ENCODE results near the gene CTH. TPM values are rescaled to one million over a fixed set of nuclear protein-coding genes. Genes with fewer than 3 reads are reported as not detected.
"Not testable (repeated sequence)": the region's sequence is repeated elsewhere in the genome, so short reads cannot be mapped to it uniquely, and the experiment has no call there.

CTH gene
- total RNA-seq: 1 to 10 TPM; 1.5 to 2.7 (median 1.8) TPM
- 1 to 10 TPM; 2.2 to 3.4 TPM for polyA plus RNA-seq
- long read RNA-seq, donor 1, partial matches to known transcripts: 0 of 1 reads
- long read RNA-seq, donor 1, other reads (novel, unspliced or antisense): 0 of 1 reads
- long read RNA-seq, donor 2, partial matches to known transcripts: 1 of 3 reads
- long read RNA-seq, donor 2, other reads (novel, unspliced or antisense): 1 of 3 reads
- long read RNA-seq, donor 3, partial matches to known transcripts: 0 of 1 reads
- long read RNA-seq, donor 3, other reads (novel, unspliced or antisense): 0 of 1 reads

DNA sequence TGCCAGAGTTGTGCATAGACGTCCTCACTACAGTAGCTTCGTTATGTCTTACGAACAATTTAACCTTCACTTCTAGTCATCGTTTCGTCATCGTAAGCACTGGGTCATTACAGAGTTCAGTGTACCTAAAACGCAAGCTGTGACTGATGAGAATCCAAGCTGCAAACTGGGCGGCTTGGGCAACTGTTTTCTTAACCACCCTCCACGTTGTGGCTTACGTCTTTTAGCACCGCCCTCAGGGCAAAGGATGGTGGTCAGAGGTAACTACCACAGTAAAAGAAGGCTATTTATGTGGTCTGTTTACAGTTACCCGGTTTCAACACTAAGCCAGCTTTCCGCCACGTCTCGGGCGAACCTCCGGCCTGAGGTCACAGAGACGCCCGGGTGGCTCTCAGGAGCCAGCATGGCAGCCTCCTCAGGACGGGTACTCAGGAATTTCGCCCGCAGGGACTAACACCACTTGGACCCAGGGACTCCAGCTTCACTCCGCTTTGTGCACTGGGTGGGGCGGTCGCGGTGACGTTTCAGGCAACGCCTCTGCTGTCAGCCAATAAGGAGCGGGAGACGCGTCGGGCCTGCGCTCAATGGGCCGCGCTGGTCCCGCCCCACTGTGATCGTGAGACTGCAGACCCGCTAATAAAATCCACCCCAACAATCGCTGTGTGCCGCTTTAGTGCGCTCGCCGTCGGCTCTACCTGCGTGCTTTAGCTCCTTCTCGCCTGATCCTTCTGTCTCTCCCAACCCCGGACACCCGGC lies at the start of gene CTH:
Gene CTH (plus strand): TSS at position 665 of the 756 bp plus-strand sequence. CDS start 148 bp downstream, outside the sequence.
- Histone ChIP-seq H3K4me3 (peak within 1 kb of the TSS; percentile 46 to 79 (median 72)), H3K4me1 (peaks cover 0 to 24% (median 19%) of the 10 kb centered on the region in 9 donors), H3K27me3 (peaks cover 0 to 3% (median 0%) of the 10 kb centered on the region in 7 donors), H3K36me3 (peaks cover 0 to 2% (median 0%) of the 10 kb centered on the region in 9 donors), H3K9me3 (no peaks in the 10 kb centered on the region), H3K27ac (peak within 1 kb of the TSS; percentile 81 to 97 (median 90))
- DNase-seq: peak; percentile 96
- 0% methylated on average over 48 of the region's 48 CpGs for WGBS, 2 donors
- TF ChIP-seq, protein P1, sequence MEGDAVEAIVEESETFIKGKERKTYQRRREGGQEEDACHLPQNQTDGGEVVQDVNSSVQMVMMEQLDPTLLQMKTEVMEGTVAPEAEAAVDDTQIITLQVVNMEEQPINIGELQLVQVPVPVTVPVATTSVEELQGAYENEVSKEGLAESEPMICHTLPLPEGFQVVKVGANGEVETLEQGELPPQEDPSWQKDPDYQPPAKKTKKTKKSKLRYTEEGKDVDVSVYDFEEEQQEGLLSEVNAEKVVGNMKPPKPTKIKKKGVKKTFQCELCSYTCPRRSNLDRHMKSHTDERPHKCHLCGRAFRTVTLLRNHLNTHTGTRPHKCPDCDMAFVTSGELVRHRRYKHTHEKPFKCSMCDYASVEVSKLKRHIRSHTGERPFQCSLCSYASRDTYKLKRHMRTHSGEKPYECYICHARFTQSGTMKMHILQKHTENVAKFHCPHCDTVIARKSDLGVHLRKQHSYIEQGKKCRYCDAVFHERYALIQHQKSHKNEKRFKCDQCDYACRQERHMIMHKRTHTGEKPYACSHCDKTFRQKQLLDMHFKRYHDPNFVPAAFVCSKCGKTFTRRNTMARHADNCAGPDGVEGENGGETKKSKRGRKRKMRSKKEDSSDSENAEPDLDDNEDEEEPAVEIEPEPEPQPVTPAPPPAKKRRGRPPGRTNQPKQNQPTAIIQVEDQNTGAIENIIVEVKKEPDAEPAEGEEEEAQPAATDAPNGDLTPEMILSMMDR (IDR thresholded peaks at IDR 0.05): no peak
- peak; percentile 100 for ATAC-seq
- intact Hi-C loops (cut with DNase I): loop anchor here in 7 of 10 donors (2.0 to 10.0 kb wide), 6 partner anchors 53 to 278 kb away; partner anchors contain the start of genes ANKRD13C (in 4 of the 7) and LRRC40 (in 2 of the 7)

DNA sequence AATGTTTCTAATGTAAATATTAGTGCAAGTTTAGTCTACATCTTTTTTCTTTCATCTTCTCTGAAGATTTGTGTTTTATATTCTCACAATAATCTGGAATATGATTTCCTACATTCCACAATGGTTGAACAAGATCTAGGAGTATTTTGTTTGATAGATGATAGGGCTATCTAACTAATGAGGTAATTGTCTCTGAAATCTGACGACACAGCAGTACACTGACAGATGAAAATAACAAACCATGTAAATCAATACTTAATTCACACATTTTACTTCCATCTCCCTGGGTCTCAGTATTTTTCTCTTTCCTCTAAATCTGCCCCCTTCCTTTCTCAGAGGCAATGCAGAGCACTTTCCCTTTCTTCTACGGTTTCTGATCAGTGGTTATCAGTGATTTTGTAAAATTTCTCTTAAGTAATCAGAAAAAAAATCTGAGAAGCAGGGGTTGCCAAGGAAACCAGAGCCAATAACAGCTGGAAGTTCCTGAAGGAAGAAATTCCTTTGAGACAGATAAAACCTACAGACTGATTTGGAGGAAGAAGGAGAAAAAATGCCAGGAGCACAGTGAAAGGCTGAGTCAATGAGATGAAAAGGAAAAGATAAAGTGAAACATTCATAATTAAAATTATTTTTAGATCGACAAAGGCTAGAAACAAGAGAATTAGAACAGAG lies 49.2 kb upstream of the CTH start:
- Histone ChIP-seq H3K9me3 (no peaks in the 10 kb centered on the region), H3K27ac (no peak overlapping the region), H3K27me3 (no peaks in the 10 kb centered on the region), H3K4me1 (no peaks in the 10 kb centered on the region), H3K4me3 (no peak overlapping the region), H3K36me3 (peaks cover 0 to 5% (median 0%) of the 10 kb centered on the region in 9 donors)
- TF ChIP-seq, protein P1 (IDR thresholded peaks at IDR 0.05): no peak
- DNase-seq (no peak), ATAC-seq (no peak)
- intact Hi-C loops (cut with DNase I): no loop called here
- 50 to 61% methylated on average over 3 of the region's 3 CpGs for WGBS, 2 donors

- no peaks in the 10 kb centered on the region for H3K9me3 ChIP-seq
- H3K27me3 ChIP-seq: no peaks in the 10 kb centered on the region
- no peak for ATAC-seq
- no peak overlapping the region for H3K27ac ChIP-seq
- H3K4me3 ChIP-seq: no peak overlapping the region
- TF ChIP-seq, protein P1 (IDR thresholded peaks at IDR 0.05): no peak
- H3K36me3 ChIP-seq: peaks cover 0 to 25% (median 0%) of the 10 kb centered on the region in 9 donors
- intact Hi-C loops (cut with DNase I): no loop called here
- DNase-seq: no peak
- no peaks in the 10 kb centered on the region for H3K4me1 ChIP-seq
- WGBS, 2 donors: 76 to 78% methylated on average over 3 of the region's 3 CpGs
Observed at GRCh38 chr1:70364439-70364838, 46.6 kb upstream of the CTH start.

DNA sequence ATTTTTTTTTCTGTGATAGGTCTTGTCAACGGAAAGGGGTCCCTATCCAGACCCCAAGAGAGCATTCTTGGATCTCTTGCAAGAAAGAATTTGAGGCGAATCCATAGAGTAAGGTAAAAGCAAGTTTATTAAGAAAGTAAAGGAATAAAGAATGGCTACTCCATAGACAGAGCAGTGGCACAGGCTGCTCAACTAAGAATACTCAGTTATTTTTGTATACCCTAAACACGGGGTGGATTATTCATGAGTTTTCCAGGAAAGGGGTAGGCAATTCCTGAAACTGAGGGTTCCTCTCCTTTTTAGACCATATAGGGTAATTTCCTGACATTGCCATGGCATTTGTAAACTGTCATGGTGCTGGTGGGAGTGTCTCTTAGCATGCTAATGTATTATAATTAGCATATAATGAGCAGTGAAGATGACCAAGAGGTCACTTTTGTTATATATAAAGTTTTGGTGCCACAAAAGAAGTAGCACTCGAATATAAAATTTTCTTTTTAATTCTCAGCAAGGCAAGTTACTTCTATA lies 44.6 kb upstream of the CTH start:
- H3K27ac ChIP-seq; H3K4me3 ChIP-seq; H3K4me1 ChIP-seq; H3K9me3 ChIP-seq; DNase-seq; H3K27me3 ChIP-seq; ATAC-seq; intact Hi-C loops (cut with DNase I): not testable (repeated sequence)
- 89 to 91% methylated on average over 4 of the region's 4 CpGs for WGBS, 2 donors
- peaks cover 0 to 31% (median 0%) of the 10 kb centered on the region in 9 donors for H3K36me3 ChIP-seq

- WGBS, 2 donors: 91 to 96% methylated on average over 3 of the region's 3 CpGs
- ATAC-seq: not testable (repeated sequence)
Observed at GRCh38 chr1:70366997-70367396, 44.1 kb upstream of the CTH start.

GRCh38 chr1:70367397-70367796 lies 43.7 kb upstream of the CTH start:
- intact Hi-C loops (cut with DNase I); DNase-seq; ATAC-seq; H3K27ac ChIP-seq; H3K27me3 ChIP-seq; H3K4me3 ChIP-seq; H3K4me1 ChIP-seq; H3K9me3 ChIP-seq: not testable (repeated sequence)
- WGBS, 2 donors: 87 to 97% methylated on average over 5 of the region's 5 CpGs
- H3K36me3 ChIP-seq: peaks cover 0 to 37% (median 0%) of the 10 kb centered on the region in 9 donors

More at GRCh38 chr1:70366997-70367396, 44.1 kb upstream of the CTH start:
- H3K27me3 ChIP-seq; H3K27ac ChIP-seq; intact Hi-C loops (cut with DNase I); H3K4me1 ChIP-seq; DNase-seq; H3K4me3 ChIP-seq; H3K9me3 ChIP-seq: not testable (repeated sequence)
- peaks cover 0 to 33% (median 0%) of the 10 kb centered on the region in 9 donors for H3K36me3 ChIP-seq

DNA sequence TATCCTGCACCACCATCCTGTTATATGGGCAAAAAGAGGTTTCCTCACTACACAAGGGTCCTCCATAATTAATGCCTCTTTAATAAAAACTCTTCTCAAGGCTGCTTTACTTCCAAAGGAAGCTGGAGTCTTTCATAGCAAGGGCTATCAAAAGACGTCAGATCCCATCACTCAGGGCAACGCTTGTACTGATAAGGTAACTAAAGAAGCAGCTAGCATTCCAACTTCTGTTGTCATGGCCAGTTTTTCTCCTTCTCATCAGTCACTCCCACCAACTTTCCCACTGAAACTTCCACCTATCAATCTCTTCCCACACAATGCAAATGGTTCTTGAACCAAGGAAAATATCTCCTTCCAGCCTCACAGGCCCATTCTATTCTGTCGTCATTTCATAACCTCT lies 39.5 kb upstream of the CTH start:
- intact Hi-C loops (cut with DNase I); H3K27me3 ChIP-seq; H3K4me1 ChIP-seq; H3K27ac ChIP-seq; DNase-seq; H3K9me3 ChIP-seq; H3K4me3 ChIP-seq; ATAC-seq: not testable (repeated sequence)
- H3K36me3 ChIP-seq: peaks cover 0 to 35% (median 0%) of the 10 kb centered on the region in 9 donors
- WGBS, 2 donors: 65 to 71% methylated on average over 3 of the region's 3 CpGs

Data from heart right ventricle (tissue), 16 donors.